ENCODE data around the gene LDLRAD3. TPM values are rescaled to one million over a fixed set of nuclear protein-coding genes. Genes with fewer than 3 reads are reported as not detected.

LDLRAD3 gene
- polyA plus RNA-seq, 3 donors from 2014 or later = 0.84 TPM; not detected in 2

DNA sequence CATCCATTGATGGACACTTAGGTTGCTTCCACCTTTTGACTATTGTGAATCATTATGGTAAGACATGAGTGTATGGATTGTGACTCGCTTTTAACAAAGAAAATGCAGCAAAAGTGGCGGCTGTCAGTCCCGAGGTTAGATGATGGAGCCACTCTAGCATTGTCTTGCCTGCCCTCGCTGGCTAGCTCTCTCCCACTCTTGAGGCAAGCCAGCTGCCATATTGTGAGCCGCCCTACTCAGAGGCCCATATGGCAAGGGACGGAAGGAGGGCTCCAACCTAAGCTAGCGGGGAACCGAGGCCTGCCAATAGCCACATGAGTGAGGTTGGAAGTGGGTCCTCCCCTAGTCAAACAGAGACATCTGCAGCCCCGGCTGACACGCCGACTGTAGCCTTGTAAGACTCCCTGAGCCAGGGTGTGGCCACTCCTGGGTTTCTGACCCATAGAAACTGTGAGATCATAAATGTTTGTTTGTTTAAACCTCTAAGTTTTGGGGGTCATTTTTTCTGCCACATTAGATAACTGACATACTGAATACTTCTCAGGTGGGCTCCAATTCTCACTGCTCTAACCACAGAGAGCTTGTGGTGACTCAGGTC lies 160.2 kb downstream of the LDLRAD3 start:
- no peak for DNase-seq
- no peak overlapping the region for H3K4me3 Mint-ChIP-seq
- H3K36me3 Mint-ChIP-seq = no peaks in the 10 kb centered on the region
- no peaks in the 10 kb centered on the region for H3K9me3 Mint-ChIP-seq
- peaks cover 0 to 8% (median 1%) of the 10 kb centered on the region in 3 donors for H3K27me3 Mint-ChIP-seq (ENCODE audit: low read depth in 3 of 3)
- no peaks in the 10 kb centered on the region for H3K4me1 Mint-ChIP-seq
- no peak overlapping the region for H3K27ac Mint-ChIP-seq

DNA sequence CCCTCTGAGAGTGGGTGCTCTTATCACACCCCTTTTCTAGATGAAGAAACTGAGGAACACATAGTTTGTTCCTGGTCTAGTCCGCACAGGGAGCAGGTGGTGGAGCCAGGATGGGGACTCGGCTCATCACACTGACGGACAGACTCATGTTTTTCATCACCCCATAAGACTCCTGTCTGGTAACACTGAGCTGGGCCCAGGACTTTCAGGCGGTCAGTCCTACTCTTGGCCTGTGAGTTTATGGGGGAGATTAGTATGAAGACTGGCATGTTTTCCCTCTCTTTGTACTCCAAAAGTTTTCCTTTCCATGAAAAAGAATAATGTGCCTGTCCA lies 160.8 kb downstream of the LDLRAD3 start:
- H3K27me3 Mint-ChIP-seq (ENCODE audit: low read depth in 3 of 3) = peaks cover 0 to 7% (median 4%) of the 10 kb centered on the region in 3 donors

DNA sequence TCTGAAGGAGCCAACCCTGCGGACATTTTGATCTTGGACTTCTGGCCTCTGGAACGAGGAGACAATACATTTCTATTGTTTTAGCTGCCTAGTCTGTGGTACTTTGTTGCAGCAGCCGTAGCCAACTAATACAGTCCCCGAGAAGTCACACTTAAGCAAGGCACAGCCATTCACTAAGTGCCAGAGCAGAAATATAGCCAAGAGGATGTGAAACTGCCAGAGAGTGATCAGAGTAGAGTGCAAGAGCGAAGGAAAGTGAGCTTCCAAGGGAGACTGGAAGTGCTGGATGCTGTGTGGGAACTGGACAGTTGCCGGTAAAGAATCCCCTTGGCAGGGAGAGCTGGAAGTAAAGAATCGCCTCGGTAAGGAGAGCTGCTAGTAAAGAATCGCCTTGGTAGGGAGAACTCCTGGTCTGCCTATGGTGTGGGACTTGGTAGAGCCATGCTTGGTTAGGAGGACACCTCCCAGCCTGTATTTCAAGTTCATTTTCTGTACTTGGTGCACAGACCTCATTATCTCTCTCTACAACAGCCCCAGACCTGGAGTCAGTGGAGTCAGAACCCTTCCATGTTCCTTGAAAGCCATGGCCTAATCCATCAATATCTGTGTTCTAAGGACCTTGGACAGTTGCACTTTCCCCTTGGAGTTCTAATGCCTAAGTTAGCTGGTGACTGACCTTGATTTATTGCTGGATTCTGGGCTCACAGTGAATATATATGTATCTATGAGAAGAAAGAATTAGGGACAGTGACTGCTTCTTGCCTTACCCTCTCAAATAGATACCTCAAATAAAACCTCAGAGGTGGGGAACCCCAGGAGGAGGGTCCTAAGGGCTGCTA lies 162.1 kb downstream of the LDLRAD3 start:
- H3K36me3 Mint-ChIP-seq = no peaks in the 10 kb centered on the region
- no peaks in the 10 kb centered on the region for H3K9me3 Mint-ChIP-seq
- H3K27ac Mint-ChIP-seq = no peak overlapping the region
- no peaks in the 10 kb centered on the region for H3K4me1 Mint-ChIP-seq
- H3K4me3 Mint-ChIP-seq = no peak overlapping the region
- DNase-seq = no peak
- H3K27me3 Mint-ChIP-seq (ENCODE audit: low read depth in 3 of 3) = peaks cover 0 to 7% (median 4%) of the 10 kb centered on the region in 3 donors

More for the DNA sequence above, 160.8 kb downstream of the LDLRAD3 start:
- Mint-ChIP-seq H3K4me1 (no peaks in the 10 kb centered on the region), H3K4me3 (no peak overlapping the region), H3K36me3 (no peaks in the 10 kb centered on the region), H3K27ac (no peak overlapping the region), H3K9me3 (no peaks in the 10 kb centered on the region)
- no peak for DNase-seq

DNA sequence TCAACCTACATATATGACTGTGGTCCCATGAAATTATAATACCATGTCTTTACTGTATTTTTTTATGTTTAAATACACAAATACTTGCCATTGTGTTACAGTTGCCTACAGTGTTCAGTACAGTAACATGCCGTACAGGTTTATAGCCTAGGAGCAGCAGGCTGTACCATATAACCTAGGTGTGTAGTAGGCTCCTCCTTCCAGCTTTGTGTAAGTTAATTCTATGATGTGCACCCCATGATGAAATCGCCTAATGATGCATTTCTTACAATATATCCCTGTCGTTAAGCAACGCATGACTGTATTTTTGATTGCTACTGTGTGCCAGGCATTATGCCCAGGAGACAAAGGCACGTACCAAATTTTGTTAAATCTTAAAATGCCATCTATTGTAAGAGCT lies 163.7 kb downstream of the LDLRAD3 start:
- Mint-ChIP-seq H3K36me3 (no peaks in the 10 kb centered on the region), H3K4me3 (no peak overlapping the region), H3K9me3 (peaks cover 0 to 2% (median 0%) of the 10 kb centered on the region in 6 donors), H3K27me3 (ENCODE audit: low read depth in 3 of 3) (peaks cover 0 to 7% (median 4%) of the 10 kb centered on the region in 3 donors), H3K4me1 (no peaks in the 10 kb centered on the region), H3K27ac (no peak overlapping the region)
- DNase-seq = no peak

DNA sequence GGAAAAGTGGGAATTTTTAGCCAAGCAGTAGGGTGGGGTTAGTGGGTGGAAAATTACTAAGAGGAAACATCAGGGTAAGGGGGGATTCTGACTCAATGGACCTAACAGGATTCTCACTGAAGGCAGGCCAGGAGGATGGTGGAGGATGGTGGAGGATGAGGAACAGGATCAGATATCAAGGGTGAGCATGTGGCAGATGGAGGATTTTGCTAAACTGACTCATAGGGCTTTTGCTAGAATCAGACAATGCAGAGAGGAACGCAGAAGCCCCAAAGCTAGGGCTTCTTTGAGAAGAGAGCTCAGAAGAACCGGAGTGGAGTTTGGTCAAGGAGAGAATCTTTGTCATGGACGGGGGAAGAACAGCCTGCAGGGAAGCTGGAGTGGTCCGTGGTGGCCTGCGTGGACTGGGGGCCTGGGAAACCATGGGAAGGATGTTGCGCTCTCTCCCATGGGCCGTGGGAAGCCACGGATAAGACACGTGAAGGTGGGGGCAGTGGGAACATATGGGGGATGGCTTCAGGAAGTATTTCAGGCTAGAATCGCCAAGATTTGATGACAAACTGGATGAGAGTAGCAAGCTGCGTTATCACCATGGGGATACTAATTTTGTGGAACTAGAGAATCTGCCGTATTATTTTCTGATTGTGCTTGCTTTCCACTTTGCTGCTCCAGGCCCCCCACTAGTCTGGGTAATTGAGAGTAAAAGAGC lies 165.2 kb downstream of the LDLRAD3 start:
- H3K4me3 Mint-ChIP-seq = no peak overlapping the region
- no peaks in the 10 kb centered on the region for H3K36me3 Mint-ChIP-seq
- H3K27ac Mint-ChIP-seq = no peak overlapping the region
- H3K27me3 Mint-ChIP-seq (ENCODE audit: low read depth in 3 of 3) = peaks cover 0 to 7% (median 4%) of the 10 kb centered on the region in 3 donors
- DNase-seq = no peak
- peaks cover 0 to 2% (median 0%) of the 10 kb centered on the region in 6 donors for H3K9me3 Mint-ChIP-seq
- H3K4me1 Mint-ChIP-seq = no peaks in the 10 kb centered on the region

DNA sequence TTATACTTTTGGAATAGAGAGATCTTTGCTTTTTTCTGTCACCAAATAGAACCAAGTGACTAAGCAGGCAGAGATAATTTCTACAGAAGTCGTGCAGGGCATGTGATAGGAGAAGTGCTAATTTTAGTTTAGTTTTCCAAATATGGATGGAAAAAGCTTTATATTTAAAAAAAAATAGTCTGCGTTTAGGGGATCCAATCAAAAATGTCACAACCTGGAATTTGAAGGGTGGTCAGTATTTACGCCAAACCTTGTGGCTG lies 165.7 kb downstream of the LDLRAD3 start:
- H3K27ac Mint-ChIP-seq = no peak overlapping the region
- no peaks in the 10 kb centered on the region for H3K36me3 Mint-ChIP-seq
- H3K4me3 Mint-ChIP-seq = no peak overlapping the region
- peaks cover 0 to 2% (median 0%) of the 10 kb centered on the region in 6 donors for H3K9me3 Mint-ChIP-seq
- peaks cover 0 to 7% (median 4%) of the 10 kb centered on the region in 3 donors for H3K27me3 Mint-ChIP-seq (ENCODE audit: low read depth in 3 of 3)
- DNase-seq = no peak
- no peaks in the 10 kb centered on the region for H3K4me1 Mint-ChIP-seq

DNA sequence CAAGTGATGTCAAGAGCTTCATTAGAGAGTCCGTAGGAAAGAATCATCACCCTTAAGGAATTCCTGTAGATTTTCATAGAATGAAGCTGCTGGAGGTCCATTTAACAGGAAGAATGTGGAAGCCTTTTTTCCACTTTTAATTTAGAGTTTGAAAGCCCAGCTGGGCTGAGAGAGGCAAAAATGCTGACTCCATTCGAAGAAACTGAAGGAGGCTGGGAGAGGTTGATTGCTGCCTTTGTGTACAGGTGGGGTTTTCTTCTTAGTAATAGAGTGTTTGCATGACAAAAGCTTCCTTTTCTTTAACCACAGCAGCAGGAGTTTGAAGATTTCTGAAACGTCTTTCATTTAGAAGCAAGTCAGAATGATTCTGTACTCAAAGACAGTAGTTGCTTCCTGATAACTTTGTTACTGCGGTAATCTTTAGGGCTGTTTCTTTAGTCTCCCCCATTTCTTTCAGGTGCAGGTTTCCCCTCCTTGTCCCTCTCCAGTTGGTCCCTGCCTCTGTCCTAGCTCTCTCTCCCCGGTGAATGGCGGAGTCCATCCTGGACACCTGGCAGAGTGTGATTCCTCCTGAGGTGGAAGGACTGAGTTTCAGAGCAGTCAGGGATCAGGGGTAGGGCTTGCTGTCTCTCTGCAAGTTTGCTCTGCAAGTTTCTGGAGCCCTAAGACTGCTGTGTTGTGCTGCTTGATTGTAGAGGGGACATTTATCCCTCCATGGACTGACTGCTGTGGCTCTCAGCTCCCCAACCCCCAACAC lies 166.2 kb downstream of the LDLRAD3 start:
- DNase-seq = no peak
- no peaks in the 10 kb centered on the region for H3K4me1 Mint-ChIP-seq
- peaks cover 0 to 5% (median 4%) of the 10 kb centered on the region in 3 donors for H3K27me3 Mint-ChIP-seq (ENCODE audit: low read depth in 3 of 3)
- H3K9me3 Mint-ChIP-seq = peaks cover 0 to 4% (median 0%) of the 10 kb centered on the region in 6 donors
- H3K27ac Mint-ChIP-seq = no peak overlapping the region
- no peak overlapping the region for H3K4me3 Mint-ChIP-seq
- no peaks in the 10 kb centered on the region for H3K36me3 Mint-ChIP-seq

DNA sequence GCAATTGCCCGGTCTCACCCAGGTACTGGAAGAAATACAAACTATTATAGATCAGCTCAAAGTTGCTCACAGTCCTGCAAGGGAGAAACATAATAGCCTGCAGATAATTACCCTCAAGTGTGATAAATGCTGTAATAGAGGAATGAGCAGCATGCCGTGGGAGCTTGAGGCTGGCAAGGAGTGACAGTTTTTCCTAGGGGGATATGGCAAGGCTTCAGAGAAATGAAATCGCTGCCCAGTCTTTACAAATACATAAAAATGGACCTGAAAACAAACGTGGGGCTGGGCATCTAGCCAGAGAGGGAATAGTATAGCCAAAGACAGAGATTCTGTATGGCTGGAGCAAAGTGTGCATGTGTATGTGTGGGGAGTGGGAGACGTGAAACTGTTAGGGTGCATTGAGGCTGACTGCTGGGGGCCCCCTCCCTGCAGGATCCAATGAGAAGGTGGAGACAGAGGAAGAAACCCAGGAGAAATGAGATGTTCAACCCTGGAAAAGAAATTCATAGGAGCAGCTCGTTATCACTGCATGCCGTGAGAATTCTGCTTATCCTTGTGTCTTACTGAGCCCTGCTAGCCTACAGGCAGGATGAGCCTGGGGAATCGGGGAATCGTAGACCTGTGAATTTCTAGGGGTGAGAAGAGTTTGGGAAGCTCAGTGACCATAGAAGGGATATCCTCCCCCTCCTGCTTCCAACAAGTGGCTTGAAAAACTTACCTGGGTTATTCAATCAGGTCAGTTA lies 167.0 kb downstream of the LDLRAD3 start:
- no peak for DNase-seq
- Mint-ChIP-seq H3K4me1 (no peaks in the 10 kb centered on the region), H3K27ac (no peak overlapping the region), H3K27me3 (ENCODE audit: low read depth in 3 of 3) (peaks cover 0 to 4% (median 4%) of the 10 kb centered on the region in 3 donors), H3K9me3 (peaks cover 0 to 4% (median 0%) of the 10 kb centered on the region in 6 donors), H3K4me3 (no peak overlapping the region), H3K36me3 (no peaks in the 10 kb centered on the region)

DNA sequence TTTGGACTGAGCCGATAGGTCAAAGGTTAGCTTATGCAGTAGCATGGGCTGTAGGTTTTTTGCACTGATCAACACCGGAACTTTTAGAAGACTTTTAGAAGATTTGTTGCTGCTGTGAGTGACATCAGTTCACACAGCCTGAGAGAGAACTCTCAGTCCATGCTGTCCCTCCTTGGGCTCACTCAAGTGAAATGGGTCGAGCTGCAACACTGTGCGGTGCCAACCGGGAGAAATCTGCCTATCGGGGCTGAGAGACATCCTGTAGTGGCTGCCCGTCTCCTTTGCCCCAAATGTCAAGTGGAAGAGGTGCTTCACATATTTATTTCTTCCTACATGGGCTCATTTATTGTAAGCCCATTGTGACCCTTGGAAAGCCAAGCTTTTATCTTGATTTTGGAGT lies 170.2 kb downstream of the LDLRAD3 start:
- Mint-ChIP-seq H3K9me3 (peaks cover 0 to 4% (median 0%) of the 10 kb centered on the region in 6 donors), H3K27ac (no peak overlapping the region), H3K36me3 (no peaks in the 10 kb centered on the region)

DNA sequence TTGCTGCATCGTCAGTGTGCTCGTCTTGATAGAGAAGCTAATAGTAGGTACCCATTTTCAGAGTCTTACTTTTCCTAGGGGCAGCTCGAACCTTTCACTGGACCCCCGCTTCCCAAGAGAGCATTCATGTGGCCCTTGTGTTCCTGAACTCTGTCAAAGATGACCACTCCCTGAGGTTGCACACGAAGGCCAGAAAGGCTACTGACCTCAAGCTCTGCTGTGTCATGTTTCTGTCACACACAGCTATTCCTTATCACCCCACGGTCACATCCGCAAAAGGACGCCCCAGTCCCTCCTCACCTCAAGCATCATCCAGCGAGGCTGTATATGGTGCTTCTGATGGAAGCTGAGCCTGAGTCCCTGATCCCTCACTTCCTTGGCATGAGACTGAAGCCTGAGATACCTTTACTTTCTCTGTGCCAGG lies 171.5 kb downstream of the LDLRAD3 start:
- Mint-ChIP-seq H3K27me3 (ENCODE audit: low read depth in 3 of 3) (peaks cover 0 to 3% (median 2%) of the 10 kb centered on the region in 3 donors), H3K4me1 (no peaks in the 10 kb centered on the region), H3K36me3 (no peaks in the 10 kb centered on the region), H3K4me3 (no peak overlapping the region), H3K9me3 (peaks cover 0 to 4% (median 0%) of the 10 kb centered on the region in 6 donors), H3K27ac (no peak overlapping the region)
- DNase-seq = no peak

More for the DNA sequence above, 170.2 kb downstream of the LDLRAD3 start:
- no peak for DNase-seq
- H3K27me3 Mint-ChIP-seq (ENCODE audit: low read depth in 3 of 3) = peaks cover 0 to 3% (median 2%) of the 10 kb centered on the region in 3 donors
- no peaks in the 10 kb centered on the region for H3K4me1 Mint-ChIP-seq
- H3K4me3 Mint-ChIP-seq = no peak overlapping the region

DNA sequence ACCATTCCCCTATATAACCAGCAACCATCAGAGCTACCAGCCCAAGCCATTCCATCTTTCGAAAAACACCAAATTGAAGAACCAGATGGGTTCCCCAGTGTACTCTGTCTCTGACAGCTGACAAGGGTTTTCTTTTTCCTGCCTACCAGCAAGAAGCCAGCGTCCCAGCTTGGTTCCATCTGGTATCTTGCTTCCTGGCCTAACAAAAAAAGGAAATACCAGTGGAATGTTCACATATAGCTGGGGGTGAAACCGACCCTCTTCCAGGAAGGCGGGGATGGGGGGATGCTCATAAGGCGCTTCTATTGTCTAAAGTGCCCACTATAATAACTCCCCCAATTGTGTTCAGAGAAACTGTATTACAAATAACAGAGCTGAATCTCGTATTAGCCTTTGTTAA lies 172.3 kb downstream of the LDLRAD3 start:
- Mint-ChIP-seq H3K4me3 (no peak overlapping the region), H3K36me3 (no peaks in the 10 kb centered on the region), H3K27ac (no peak overlapping the region), H3K27me3 (ENCODE audit: low read depth in 3 of 3) (peaks cover 0 to 4% (median 3%) of the 10 kb centered on the region in 3 donors), H3K4me1 (no peaks in the 10 kb centered on the region), H3K9me3 (peaks cover 0 to 4% (median 0%) of the 10 kb centered on the region in 6 donors)
- DNase-seq = no peak

DNA sequence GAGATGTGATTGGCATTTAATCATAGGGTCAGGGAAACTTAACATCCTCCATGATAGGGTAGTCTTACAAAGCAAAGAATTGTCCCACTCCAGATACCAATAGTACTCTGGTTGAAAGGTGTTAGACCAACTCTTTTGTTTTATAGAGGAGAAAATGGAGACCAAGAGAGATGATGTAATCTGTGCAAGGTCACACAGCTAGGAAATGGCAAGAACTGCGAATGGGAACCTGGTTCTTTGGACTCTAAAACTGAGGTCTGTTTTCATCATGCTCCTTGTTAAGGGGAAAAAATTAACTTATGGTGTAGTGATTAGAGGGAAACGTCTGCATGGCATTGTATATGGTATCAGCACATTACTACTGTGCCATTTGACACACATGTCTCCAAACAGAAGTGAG lies 174.2 kb downstream of the LDLRAD3 start:
- no peak overlapping the region for H3K27ac Mint-ChIP-seq
- peaks cover 0 to 4% (median 3%) of the 10 kb centered on the region in 3 donors for H3K27me3 Mint-ChIP-seq (ENCODE audit: low read depth in 3 of 3)
- peaks cover 0 to 2% (median 0%) of the 10 kb centered on the region in 6 donors for H3K9me3 Mint-ChIP-seq
- H3K4me3 Mint-ChIP-seq = no peak overlapping the region
- DNase-seq = no peak
- no peaks in the 10 kb centered on the region for H3K36me3 Mint-ChIP-seq
- H3K4me1 Mint-ChIP-seq = no peaks in the 10 kb centered on the region

DNA sequence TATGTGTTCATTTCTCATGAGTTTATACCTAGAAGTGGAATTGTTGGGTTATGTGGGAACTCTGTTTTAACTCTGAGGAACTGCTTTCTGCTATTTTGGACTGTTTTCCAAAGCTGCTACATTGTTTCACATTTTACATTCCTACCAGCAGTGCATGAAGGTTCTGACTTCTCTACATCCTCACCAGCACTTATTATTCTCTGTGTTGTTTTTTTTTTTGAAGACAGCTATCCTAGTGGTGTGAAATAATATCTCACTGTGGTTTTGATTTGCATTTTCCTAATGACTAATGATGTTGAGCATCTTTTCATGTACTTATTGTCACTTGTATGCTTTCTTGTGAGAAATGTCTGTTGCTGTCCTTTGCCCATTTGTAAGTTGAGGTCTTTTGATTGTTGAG lies 175.4 kb downstream of the LDLRAD3 start:
- Mint-ChIP-seq H3K9me3 (peaks cover 0 to 2% (median 0%) of the 10 kb centered on the region in 6 donors), H3K4me3 (no peak overlapping the region)

More for the DNA sequence above, 175.4 kb downstream of the LDLRAD3 start:
- Mint-ChIP-seq H3K27me3 (ENCODE audit: low read depth in 3 of 3) (peaks cover 0 to 4% (median 3%) of the 10 kb centered on the region in 3 donors), H3K27ac (no peak overlapping the region), H3K4me1 (no peaks in the 10 kb centered on the region), H3K36me3 (no peaks in the 10 kb centered on the region)
- no peak for DNase-seq

Data from immature natural killer cell (primary cell).